Stomach smooth muscle (tissue), 2 donors: ENCODE data around the gene HSF4.

Experiments used
- H3K27ac ChIP-seq: one replicate; pipeline ENCODE4 v1.7.0; 2013; ENCODE audit warnings: mild to moderate bottlenecking, low read length, inconsistent platforms
- H3K27me3 ChIP-seq, 2 donors: one replicate each; pipeline ENCODE4 v1.7.0; 2013; ENCODE audit warnings: low read length in 2 of 2; ENCODE audit not compliant: insufficient read depth in 2 of 2, control insufficient read depth in 1 of 2
- H3K36me3 ChIP-seq, 2 donors: one replicate each; pipeline ENCODE4 v1.7.0; 2013; ENCODE audit warnings: low read length in 2 of 2; ENCODE audit not compliant: control insufficient read depth in 2 of 2, insufficient read depth in 2 of 2
- H3K4me1 ChIP-seq: one replicate; pipeline ENCODE4 v1.7.0; 2013; ENCODE audit warnings: low read length; ENCODE audit not compliant: control insufficient read depth, insufficient read depth
- H3K4me3 ChIP-seq, 2 donors: one replicate each; pipeline ENCODE4 v1.7.0; 2013; ENCODE audit warnings: low read length in 2 of 2
- H3K9ac ChIP-seq, 2 donors: one replicate each; pipeline ENCODE4 v1.7.0; 2013; ENCODE audit warnings: low read length in 2 of 2, mild to moderate bottlenecking in 1 of 2
- H3K9me3 ChIP-seq, 2 donors: one replicate each; pipeline ENCODE4 v1.7.0; 2013; ENCODE audit warnings: low read length in 2 of 2; ENCODE audit not compliant: control insufficient read depth in 2 of 2
- donor health status: healthy.
- donor health status: Pancreatic carcinoma.

Gene HSF4

DNA sequence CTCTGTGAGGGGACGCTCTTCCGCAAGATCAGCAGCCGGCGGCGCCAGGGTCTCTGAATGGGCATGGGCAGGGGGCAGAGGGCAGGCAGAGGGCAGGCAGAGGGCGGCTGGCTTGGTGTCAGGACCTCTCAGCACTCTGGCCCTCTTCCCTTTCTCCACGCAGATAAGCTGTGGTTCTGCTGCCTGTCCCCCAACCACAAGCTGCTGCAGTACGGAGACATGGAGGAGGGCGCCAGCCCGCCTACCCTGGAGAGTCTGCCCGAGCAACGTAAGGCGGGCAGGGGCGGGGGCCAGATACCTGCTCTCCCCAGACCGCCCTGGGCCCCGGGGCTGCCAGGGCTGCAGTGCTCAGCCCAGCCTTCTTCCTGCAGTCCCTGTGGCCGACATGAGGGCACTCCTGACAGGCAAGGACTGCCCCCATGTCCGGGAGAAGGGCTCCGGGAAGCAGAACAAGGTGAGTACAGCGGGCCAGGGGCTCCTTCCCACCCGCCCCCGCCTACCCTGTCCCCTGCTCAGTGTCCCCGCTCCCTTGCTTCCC lies 38.5 kb downstream of the HSF4 start:
- H3K4me3 ChIP-seq = no peak overlapping the region
- H3K4me1 ChIP-seq = peaks cover 8% of the 10 kb centered on the region
- H3K36me3 ChIP-seq = peaks cover 3 to 6% of the 10 kb centered on the region in 2 donors
- H3K9ac ChIP-seq = no peak overlapping the region
- no peaks in the 10 kb centered on the region for H3K27me3 ChIP-seq
- H3K9me3 ChIP-seq = no peaks in the 10 kb centered on the region
- no peak overlapping the region for H3K27ac ChIP-seq

DNA sequence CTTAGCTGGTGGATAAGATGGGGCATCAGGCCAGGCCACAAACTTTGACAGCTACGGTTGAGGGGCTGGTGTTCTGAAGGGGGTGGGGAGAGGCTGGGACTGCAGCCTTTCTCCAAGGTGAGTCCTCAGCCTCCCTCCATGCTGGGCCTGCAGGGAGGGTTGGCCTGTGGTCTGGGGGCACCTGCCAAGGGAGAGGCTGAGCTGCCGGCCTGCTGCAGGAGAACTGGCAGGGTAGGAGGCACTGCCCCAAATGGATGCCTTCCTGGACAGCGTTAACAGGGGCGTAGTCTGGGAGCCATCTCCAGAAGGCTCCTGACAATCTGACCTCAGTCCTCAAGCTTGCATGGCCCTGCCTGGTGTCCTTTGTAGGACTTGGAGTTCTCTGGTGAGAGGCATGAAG lies 39.5 kb downstream of the HSF4 start:
- Histone ChIP-seq H3K36me3 (peaks cover 0 to 6% of the 10 kb centered on the region in 2 donors), H3K4me3 (no peak overlapping the region), H3K27me3 (no peaks in the 10 kb centered on the region), H3K27ac (no peak overlapping the region), H3K4me1 (peaks cover under 1% of the 10 kb centered on the region), H3K9me3 (no peaks in the 10 kb centered on the region), H3K9ac (no peak overlapping the region)

DNA sequence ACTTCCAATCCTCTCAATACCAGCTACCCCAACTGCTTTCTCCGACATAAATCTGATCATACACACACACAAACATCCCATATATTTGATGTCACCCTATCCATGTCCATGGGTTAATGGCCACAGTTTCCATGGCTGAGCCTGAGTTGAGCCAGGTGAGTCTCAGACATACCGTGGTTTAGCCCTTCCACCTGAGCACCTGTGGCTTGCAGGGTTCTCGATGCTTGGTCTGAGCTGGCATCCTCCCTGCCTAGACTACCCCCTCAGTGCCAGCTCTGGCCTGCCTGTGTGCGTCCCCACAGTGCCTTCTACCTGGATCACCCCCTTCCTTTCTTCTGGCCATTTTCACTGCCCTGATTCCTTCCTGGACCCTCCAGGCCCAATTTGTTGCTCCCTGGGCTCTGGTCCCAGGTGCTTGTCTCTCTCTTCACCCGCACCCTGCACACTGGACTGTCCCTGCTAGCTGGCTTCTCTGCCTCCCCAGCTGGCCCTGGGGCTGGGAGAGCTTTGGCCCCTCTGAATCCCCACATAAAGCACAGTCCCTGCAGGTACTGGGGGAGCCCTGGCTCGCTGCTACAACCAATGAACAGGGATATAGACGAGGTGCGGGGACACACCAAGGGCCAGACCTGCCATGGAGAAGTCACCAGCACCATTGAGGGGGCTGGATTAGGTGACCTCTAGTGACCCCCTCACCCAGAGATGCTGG lies 41.7 kb downstream of the HSF4 start:
- Histone ChIP-seq H3K4me3 (no peak overlapping the region), H3K27me3 (no peaks in the 10 kb centered on the region), H3K4me1 (no peaks in the 10 kb centered on the region), H3K9me3 (no peaks in the 10 kb centered on the region), H3K36me3 (peaks cover 0 to 6% of the 10 kb centered on the region in 2 donors), H3K9ac (no peak overlapping the region), H3K27ac (no peak overlapping the region)

DNA sequence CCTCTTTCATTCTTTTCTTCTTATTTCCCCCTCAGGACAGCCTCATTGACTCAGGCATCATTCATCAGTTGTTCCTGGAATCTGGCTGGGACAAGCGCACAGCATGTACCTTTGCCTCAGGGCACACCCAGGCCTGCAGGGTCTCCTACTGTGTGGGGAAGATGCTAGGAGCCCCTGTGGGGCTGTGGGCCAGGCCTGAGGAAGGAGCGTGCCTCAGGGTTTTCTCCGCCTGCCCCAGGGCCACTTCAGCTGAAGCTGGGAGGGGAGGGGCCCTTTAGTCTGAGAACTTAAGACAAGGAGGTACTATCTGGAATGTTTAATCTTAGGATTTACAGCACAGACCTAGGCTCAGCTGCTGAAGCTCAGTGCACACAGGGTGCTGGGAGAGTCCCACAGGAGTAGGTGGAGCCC lies 42.3 kb downstream of the HSF4 start:
- no peak overlapping the region for H3K4me3 ChIP-seq
- H3K27me3 ChIP-seq = no peaks in the 10 kb centered on the region
- no peaks in the 10 kb centered on the region for H3K4me1 ChIP-seq
- peaks cover 0 to 8% of the 10 kb centered on the region in 2 donors for H3K36me3 ChIP-seq
- no peak overlapping the region for H3K9ac ChIP-seq
- H3K27ac ChIP-seq = no peak overlapping the region
- H3K9me3 ChIP-seq = no peaks in the 10 kb centered on the region

DNA sequence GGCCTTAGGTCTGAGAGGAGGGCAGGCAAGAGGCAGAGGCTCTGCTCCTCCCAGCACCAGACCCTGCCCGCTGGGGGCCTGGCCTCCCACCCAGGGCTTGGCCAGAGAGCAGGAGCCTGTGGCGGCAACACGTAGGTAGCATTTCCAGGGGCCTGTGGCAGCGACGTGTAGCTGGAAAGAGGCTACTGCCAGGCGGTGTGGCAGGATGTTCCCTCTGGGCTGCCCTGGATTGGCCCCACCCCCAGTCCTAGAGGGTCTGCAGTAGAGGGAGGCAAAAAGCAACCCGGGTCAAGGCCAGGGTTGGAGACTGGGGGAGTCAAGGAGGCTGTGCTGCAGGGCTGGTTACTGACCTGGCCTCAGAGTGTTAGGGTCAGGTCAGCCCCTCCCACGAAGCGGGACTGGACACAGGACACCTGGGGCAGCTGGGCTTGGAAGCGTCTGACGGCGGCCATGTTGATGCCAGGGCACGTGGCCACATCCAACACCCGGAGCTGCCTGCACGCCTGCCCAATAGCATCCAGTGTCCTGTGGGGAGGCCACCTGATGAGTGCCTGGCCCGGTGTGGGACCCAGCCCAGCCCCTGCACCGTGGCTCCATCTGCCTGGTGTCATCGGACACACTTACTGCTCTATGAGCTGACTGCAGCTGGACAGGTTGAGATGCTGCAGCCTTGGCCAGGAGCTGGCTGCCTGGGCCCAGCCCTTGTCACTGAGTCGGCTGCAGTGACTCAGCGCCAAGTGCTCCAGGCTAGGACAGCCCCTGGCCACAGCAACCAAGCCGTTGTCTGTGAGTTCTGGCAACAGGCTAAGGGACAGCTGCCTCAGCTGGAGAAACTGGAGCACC lies 42.9 kb downstream of the HSF4 start:
- Histone ChIP-seq H3K36me3 (peaks cover 0 to 8% of the 10 kb centered on the region in 2 donors), H3K9me3 (no peaks in the 10 kb centered on the region), H3K27me3 (no peaks in the 10 kb centered on the region), H3K4me3 (no peak overlapping the region), H3K4me1 (no peaks in the 10 kb centered on the region), H3K27ac (no peak overlapping the region), H3K9ac (no peak overlapping the region)

DNA sequence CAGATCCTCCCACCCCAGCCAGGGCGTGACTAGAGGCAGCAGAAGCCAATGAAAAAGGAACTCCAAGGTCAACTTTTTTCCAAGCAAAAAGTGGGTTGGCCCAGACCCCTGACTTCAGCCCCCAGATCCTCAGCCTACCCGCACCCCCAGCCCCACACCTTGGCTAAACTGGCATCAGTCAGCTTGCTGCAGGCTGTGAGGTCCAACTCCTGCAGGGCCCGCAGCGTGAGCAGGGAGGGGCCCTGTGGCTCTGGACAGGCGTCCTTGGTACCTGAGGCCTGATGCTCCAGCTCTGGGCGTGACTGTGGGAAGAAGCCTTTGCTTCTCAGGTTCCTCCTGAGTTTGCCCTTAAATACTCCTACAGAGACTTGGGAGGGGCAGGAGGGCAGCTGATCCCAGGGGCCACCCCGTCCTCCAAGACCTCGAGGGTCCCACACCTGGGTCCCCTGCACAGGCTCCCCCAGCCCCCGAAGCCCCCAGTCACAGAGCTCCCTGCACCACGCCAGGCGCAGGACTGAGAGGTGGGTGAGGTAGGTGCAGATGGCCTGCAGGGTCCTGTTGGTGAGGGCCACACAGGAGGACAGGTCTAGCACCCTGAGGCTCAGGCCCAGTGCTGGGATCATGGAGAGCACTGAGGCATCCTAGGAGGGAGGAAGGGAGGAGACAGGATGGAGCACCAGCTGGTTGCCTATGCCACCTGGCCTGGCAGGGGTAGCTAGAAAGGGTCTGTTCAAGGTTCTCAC lies 43.8 kb downstream of the HSF4 start:
- Histone ChIP-seq H3K27ac (no peak overlapping the region), H3K27me3 (no peaks in the 10 kb centered on the region), H3K9me3 (no peaks in the 10 kb centered on the region), H3K4me1 (no peaks in the 10 kb centered on the region), H3K36me3 (peaks cover 0 to 6% of the 10 kb centered on the region in 2 donors), H3K9ac (no peak overlapping the region), H3K4me3 (no peak overlapping the region)

DNA sequence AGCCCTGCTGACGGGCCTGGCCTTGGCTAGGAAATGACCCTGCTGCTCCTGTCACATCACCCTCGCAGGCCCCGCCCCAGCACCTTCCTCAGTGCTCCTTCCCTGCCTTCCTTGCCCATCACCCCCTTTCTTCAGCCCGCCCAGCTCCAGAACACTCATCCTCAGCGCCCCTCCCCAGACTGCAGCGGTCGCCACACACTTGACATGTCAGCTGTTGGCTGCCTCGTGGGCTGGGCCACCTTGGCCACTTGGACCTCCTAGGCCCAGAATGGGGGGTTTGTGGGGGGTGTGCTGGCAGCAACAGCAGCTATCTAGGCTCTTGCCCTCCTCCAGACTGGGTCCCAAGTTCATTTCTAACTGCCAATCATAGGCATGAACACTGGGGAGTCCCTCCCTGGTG lies 45.0 kb downstream of the HSF4 start:
- H3K9ac ChIP-seq = no peak overlapping the region
- H3K9me3 ChIP-seq = no peaks in the 10 kb centered on the region
- peaks cover 0 to 6% of the 10 kb centered on the region in 2 donors for H3K36me3 ChIP-seq
- no peaks in the 10 kb centered on the region for H3K27me3 ChIP-seq
- H3K4me3 ChIP-seq = no peak overlapping the region
- H3K4me1 ChIP-seq = no peaks in the 10 kb centered on the region
- no peak overlapping the region for H3K27ac ChIP-seq

DNA sequence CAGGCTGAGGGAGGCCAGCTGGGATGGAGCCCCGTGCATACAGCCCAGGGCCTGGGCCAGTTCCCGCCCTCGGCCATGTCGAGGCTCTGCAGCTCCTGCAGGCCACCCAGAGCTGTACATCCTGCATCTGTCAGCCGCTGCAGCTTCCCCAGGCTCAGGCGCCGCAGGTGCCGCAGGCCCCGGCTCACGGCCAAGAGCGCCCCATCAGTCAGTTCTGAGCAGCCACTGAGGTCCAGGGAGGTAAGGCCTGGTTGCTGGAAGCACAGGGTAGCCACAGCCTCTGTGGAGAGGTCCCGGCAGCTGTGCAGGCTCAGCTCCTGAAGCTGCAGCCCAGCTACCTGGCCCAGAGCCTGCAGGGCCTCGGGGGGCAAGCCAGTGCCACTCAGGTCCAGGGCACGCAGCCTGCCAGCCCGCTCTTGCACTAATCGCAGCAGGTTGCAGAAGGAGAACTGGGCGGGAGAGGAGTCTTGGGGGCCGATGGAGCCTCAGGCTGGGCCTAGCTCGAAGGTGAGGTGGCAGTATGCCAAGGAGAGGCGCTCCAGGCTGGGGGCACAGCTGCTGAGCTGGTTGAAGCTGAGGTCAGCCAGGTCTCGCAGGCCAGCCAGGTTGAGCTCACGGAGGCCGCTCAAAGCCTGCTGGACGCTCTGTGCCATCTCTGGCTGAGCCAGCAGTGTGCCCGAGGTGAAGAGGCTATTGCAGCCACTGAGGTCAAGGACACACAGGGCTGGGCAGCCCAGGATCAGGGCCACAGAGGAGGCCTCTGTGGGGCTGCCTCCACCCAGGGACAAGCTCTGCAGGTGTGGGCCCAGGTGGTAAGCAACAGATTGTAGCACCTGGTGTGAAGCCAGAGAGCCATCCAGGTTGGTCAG lies 45.8 kb downstream of the HSF4 start:
- H3K27ac ChIP-seq = no peak overlapping the region
- no peaks in the 10 kb centered on the region for H3K9me3 ChIP-seq
- H3K4me3 ChIP-seq = no peak overlapping the region
- H3K9ac ChIP-seq = no peak overlapping the region
- H3K4me1 ChIP-seq = no peaks in the 10 kb centered on the region
- peaks cover 0 to 7% of the 10 kb centered on the region in 2 donors for H3K36me3 ChIP-seq
- no peaks in the 10 kb centered on the region for H3K27me3 ChIP-seq

DNA sequence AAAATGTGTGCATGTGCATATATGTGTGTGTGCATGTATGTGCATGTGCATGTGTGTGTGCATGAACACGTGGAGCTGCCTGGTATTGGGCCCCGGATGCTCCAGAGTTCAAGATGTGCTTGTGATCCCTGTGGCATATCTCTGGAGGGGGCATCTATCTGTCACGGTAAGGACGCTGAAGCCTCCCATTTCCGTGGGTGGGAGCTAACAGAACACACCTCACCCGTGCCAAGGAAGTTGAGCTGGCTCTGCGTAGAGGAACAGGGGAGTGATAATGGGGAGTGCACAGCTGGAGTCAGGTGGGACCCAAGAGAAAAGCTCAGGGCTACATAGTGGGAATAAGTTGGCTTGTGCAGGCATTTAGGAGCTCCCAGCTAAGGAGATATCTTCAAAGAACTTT lies 47.1 kb downstream of the HSF4 start:
- no peaks in the 10 kb centered on the region for H3K27me3 ChIP-seq

DNA sequence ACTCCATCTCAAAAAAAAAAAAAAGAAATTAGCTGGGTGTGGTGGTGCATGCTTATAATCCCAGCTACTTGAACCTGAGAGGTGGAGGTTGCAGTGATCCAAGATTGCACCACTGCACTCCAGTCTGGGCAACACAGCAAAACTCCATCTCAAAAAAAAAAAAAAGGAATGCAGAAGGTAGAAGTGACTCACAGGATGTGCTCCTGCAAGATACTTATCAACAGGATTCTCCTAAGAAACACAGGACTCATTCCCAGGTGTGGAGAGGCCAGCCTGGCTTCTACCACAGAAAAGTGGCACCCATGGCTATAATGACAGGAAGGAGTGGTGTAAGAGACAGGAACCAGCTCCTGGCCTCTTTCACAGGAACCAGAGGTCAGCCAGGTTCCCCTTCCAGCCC lies 48.2 kb downstream of the HSF4 start:
- no peak overlapping the region for H3K4me3 ChIP-seq
- H3K4me1 ChIP-seq = peaks cover 2% of the 10 kb centered on the region
- H3K36me3 ChIP-seq = peaks cover 0 to 6% of the 10 kb centered on the region in 2 donors
- H3K27me3 ChIP-seq = no peaks in the 10 kb centered on the region
- H3K9ac ChIP-seq = no peak overlapping the region
- H3K9me3 ChIP-seq = no peaks in the 10 kb centered on the region
- no peak overlapping the region for H3K27ac ChIP-seq

More for the DNA sequence above, 47.1 kb downstream of the HSF4 start:
- Histone ChIP-seq H3K36me3 (peaks cover 0 to 4% of the 10 kb centered on the region in 2 donors), H3K4me1 (peaks cover 2% of the 10 kb centered on the region), H3K9ac (no peak overlapping the region), H3K9me3 (no peaks in the 10 kb centered on the region), H3K4me3 (no peak overlapping the region), H3K27ac (no peak overlapping the region)
